DMS79 (cell line): ENCODE measurements around the gene REPIN1.

Experiments used
- DNase-seq: peaks from one replicate; lab custom pipeline; 2025; lab: John Stamatoyannopoulos, UW

Gene REPIN1

GRCh38 chr7:150407588-150408392 lies 39.2 kb downstream of the REPIN1 start:
- no peak for DNase-seq

DNA sequence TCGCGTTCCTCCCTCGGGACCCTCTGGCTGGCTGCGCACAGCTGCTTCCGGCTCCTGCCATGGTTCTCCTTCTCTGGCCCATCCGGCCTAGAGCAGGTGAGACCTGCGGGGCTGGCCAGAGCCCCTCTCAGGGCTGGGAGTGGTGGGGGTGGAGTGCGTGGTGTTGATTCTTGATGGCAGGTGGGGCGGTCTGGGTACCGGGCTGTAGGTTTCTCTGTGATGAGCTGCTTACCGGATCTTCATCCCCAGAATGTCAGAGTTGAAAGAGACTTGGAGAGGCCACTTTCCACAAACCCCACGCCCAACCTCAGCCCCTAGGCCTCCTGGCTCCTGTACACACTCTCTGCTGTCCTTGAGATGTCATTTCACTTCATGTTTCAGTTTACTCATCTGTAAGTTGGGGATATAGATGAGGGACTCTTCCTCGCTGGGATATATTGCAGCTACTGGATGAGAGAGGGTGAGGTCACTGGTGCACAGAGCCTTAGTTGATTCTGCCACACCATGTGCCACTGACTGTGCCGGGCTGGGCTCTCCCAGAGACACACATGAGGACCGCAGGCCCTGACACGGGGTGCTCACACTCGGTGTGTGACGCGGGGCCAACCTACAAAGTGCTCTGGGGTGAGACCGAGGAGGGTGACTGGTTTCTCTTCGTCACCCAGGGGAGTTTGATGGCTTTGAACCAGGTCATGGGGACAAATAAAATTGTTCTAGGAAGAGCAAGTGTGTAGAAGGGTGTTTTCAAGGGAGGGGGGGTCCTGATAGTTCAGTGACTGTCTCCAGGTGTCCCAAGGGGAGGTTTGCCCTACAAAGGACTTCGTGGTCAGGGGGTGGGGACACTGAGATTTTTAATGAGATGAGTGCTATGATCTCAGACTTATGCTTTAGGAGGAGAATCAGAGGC lies 40.0 kb downstream of the REPIN1 start:
- DNase-seq = no peak

DNA sequence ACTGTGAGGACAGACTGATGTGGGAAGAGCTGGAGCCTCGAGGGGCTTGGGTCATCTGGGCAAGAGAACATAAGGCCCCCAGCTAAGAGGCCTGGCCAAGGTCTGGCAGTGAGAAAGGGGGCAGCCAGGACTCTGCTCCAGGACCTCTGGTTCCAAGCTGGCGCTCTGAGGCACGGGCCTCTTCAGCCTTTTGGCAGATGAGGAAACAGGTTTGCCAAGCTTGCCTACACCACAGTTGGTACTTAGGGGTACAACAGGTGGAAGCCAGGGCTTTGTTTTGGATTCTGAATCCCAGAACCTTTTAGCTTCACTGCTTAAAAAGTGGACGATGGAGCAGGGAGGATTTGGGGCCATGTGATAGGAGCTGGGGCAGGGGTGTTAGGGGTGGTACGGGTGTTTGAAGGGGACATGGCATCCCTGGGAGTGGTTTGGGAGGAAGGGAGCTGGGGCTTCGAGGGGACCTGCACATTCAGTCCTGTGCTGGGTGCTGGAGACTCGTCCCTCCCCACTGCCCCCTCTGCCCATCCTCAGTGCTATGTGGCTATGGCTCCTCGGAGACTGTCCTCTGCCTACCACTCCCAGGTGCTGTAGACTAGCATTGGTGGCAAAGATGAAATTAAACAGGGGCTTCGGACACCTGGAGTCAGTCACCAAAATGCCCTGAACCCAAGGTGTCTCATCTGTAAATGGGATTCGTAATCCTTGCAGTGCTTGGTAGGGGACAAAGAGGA lies 40.8 kb downstream of the REPIN1 start:
- no peak for DNase-seq

GRCh38 chr7:150410131-150410530 lies 41.5 kb downstream of the REPIN1 start:
- no peak for DNase-seq

GRCh38 chr7:150410680-150411346 lies 42.2 kb downstream of the REPIN1 start:
- DNase-seq = no peak

- no peak for DNase-seq
Measured at GRCh38 chr7:150411606-150412005, 43.0 kb downstream of the REPIN1 start.

DNA sequence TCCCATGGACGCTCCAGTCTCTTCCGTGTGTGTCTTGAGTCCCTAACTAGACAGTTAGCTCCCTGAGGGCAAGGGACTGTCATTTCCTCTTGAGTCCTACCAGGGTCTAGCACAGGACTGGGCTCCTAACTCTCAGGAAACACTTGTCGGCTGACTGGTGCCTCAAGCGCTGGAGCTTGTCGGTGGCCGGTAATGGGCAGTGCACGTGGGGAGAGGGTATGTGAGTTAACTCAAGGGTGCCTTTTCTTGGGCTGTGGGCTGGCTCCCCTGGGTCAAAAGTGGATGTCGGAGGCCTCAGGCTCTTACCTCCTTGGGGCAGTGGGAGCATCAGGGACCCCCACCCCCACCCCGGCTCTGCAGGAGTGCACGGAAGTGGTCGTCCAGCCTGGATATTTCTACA lies 43.4 kb downstream of the REPIN1 start:
- DNase-seq = no peak

DNA sequence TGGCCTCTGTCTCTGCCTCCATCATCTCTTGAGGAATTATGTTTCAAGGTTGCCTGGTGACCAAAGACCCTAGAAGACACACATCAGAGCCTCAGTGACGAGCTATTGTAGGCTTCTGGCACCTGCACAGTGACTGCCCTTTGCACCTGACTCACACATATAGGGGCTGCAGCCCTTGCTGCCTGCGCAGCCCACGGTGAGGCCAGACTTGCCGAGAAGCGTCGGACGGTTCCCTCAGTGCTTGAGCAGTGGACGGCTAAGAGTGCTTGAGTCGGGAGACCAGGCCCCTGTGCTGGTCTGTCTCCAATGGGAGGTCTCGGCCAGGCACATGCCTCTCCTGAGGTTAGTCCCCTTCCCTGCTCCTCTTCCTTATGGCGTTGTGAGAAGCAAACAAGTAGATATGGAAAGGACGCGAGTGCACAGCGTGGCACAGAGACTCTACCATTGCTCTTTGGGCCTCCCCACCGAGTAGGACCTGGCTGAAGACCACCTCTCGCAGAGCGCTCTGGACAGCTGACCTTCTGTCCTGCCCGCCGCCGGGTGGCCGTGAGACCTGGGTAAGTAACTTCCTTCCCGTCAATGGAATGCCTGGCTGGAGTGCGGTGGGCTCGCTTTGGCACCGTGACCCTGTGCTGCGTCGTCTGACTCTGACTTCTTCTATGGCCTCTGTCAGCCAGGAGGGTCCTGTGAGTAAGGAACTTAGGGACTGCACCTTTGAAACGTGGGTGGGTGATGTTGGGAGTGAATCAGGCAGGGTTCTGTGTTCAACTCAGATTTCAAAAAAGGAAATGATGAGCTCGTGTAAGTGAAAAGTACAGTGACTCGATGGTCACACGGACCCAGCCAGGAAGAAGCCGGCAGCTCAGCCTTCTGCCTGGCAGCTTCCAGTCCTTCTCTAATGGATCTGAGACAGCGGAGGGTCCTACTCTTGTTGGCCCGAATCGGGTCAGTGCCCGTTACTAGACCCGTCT lies 44.2 kb downstream of the REPIN1 start:
- no peak for DNase-seq

DNA sequence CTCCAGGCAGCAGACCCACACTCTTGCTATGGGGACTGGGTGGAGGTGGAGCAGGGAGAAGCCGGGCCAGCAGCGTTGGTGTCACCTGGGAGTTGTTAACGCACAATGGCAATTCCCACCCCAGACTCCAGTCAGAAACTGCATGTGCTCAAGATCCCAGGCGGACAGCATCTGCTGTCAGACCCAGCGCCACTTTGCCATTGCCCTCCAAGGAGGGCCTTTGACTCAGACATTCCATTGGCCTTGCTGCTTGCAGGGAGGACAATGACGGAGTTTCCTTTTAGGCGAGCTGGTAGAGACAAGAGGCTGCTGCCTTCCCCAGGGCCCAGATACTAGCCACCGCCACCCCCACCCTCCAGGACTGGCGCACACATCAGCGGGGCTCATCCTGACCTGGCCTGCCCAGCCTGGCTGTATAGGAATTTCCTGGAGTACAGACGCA lies 45.0 kb downstream of the REPIN1 start:
- DNase-seq = no peak

DNA sequence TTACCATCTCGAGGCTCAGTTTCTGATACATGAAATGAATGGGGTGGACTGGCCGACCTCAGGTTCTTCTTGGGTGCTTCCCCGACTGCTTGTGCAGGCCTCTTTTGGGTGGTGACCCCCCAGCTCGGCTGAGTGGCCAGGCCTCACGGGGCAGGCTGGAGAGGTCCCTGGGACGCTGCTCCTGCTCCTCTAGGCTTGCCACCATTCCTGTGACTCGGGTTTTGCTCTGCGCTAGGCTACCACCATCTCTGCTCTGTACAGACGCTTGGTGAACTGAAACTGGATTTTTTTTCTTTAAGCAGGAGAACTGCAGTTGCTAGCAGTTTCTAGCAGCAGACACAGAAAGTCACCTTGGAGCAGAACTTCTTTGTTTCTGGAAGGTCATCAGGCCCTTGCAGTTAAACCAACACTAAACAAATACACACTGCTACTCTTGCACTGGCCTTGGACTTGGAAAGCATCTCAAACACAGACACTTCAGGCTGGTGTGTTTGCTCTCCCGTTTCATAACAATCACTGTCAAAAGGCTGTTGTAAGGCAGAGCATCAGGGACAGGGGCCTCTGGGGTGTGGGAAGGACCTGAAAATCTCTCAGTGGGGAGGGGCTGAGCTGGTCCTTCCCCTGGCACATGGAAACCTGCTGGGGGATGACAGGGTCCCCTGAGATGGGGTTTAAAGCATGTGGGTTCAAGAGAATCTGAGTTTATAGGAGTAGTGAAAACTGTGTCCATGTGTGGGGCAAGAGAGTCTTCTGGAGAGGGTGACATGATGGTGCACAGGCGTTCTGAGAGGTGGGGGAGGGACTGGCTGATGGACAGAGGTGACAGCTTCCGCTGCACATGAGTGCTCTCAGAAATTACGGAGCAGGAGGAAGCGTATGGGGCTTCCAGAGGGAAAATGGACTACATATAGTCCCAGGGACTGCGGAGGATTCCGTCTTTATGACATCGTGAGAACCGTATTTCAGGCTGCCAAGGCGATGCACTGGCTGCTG lies 46.8 kb downstream of the REPIN1 start:
- DNase-seq = no peak

- DNase-seq = no peak
Measured at GRCh38 chr7:150417239-150417638, 48.6 kb downstream of the REPIN1 start.

GRCh38 chr7:150417863-150418262 lies 49.2 kb downstream of the REPIN1 start:
- no peak for DNase-seq

- DNase-seq = no peak
Measured at GRCh38 chr7:150420242-150420641, 51.6 kb downstream of the REPIN1 start.

- DNase-seq = peak; percentile 6
Measured at GRCh38 chr7:150420987-150421674, 52.5 kb downstream of the REPIN1 start.

DNA sequence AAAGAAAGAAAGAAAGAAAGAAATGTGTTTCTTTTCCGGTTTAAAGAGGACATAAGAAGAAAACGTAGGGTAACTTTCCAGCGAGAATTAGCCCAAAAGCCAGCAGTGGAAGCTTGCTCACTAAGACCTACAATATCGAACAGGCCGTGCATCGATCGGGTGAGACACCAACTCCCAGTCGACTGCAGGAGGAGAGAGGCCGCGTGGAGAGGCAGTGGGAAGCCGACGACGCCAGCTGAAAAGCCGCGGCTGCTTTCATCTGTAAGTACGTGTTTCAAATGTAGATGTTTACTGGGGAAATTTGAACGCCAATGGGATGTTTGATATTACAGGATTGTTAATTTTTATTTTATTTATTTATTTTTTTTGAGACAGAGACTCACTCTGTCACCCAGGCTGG lies 53.2 kb downstream of the REPIN1 start:
- no peak for DNase-seq
